Thyroid gland (tissue), 4 donors: ENCODE measurements around the gene PTGS1. TPM values are rescaled to one million over a fixed set of nuclear protein-coding genes. Genes with fewer than 3 reads are reported as not detected.

ENCODE experiments used
- DNase-seq, 2 donors: peaks; one replicate each; pipeline ENCODE4 v3.0.0-alpha.2; 2019
- H3K27ac ChIP-seq, 3 donors: fragments of 200-600 bp; sonication (generic); 1 replicate in 2 of 3; 2 replicates in 1 of 3; pipeline ENCODE4 v1.5.1; 2016 to 2019; ENCODE audit warnings: mild to moderate bottlenecking in 1 of 3, moderate library complexity in 1 of 3
- H3K27me3 ChIP-seq: fragments of 200-600 bp; sonication (generic); one replicate; pipeline ENCODE4 v1.5.1; 2019
- H3K36me3 ChIP-seq, 2 donors: fragments of 200-600 bp; sonication (generic); one replicate each; pipeline ENCODE4 v1.5.1; 2016 to 2019
- H3K4me1 ChIP-seq, 2 donors: fragments of 200-600 bp; sonication (generic); one replicate each; pipeline ENCODE4 v1.5.1; 2017 to 2019
- H3K4me3 ChIP-seq, 3 donors: fragments of 200-600 bp; sonication (generic); replicated peaks in 1 of 3; 1 replicate in 2 of 3; 2 replicates in 1 of 3; pipeline ENCODE4 v1.5.1; 2016; ENCODE audit warnings: mild to moderate bottlenecking in 1 of 3
- H3K9me3 ChIP-seq: fragments of 200-600 bp; sonication (generic); one replicate; pipeline ENCODE4 v1.5.1; 2017
- POLR2A ChIP-seq, 2 donors: fragments of 450-650 bp; IDR thresholded peaks; one replicate each; pipeline ENCODE4 v1.6.1; 2017; ENCODE audit warnings: antibody characterized with exemption in 2 of 2, mild to moderate bottlenecking in 2 of 2, moderate library complexity in 1 of 2
- WGBS, 2 donors: methylation state at CpG; one replicate each; pipeline ENCODE4 v1.1.5; 2017; 5-methylcytosine and 5-hydroxymethylcytosine counted together
- intact Hi-C: fragments of 100-400 bp; cut with DNase I; formaldehyde crosslinking; loops from one replicate; pipeline ENCODE4 v1.15.1; 2023
- total RNA-seq, 4 donors: library from RNA; depleted of rRNA; stranded (reverse); fragments of >200 nt; gene quantifications; one replicate each; pipeline ENCODE4 v1.2.3, GENCODE V29; 2016
- TF ChIP-seq, protein P1 (sequence below), 6 experiments: fragments of 200-600 bp in 3 of 6; fragments of 450-650 bp in 3 of 6; sonication (generic) in 3 of 6; IDR thresholded peaks; one replicate each; pipeline ENCODE4 v1.5.1; 2016 to 2019; ENCODE audit warnings: antibody characterized with exemption in 6 of 6, mild to moderate bottlenecking in 2 of 6, inconsistent platforms in 1 of 6, moderate library complexity in 1 of 6

The PTGS1 gene
- total RNA-seq, 4 donors from 2014 or later: 2.3 to 4.0 (median 3.5) TPM

DNA sequence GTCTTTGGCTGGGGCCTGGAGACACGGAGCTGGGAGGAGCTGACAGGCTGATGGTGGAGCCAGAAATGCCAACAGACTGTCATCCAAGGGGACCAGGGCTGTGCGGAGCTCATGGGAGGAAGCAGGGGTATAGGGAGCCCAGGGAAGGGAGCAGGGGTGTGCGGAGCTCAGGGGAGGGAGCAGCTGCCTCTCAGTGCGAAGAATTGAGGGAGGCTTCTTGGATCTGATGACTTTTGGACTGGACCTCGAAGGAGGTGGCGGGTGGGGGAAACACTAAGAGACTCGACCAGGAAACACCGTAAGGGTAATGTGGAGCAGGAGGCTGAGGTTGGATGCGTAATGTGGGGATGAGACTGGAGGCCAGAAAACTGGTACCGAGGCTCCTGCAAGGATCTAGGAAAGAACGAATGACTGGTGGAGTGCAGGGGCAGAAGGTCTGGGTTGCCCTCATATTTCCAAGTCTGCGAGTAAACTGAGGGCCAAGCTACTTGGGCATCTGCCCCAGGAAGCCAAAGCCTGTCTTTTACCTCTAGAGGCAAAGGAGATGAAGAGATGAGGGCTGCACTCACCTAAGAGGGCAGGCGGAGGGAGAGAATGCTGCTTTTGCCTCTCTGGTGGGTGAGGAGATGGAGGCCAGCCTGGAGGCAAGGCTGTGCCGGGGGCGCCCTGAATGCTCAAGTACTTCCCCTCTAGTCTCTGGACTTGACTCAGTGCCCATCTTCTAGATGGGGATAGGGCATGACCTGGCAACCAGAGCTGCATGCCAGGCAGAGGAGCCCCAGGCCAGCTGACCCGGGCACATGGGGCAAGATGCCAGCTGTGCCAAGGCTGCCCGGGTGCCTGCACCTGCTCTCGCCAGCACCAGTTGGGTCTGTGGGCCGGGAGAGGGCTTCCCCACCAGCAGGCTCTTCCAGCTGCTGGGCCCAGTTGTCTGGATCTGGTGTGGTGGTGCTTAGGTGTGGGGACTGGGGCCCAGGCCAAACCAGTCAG, 2.3 kb downstream of the PTGS1 start:
- Histone ChIP-seq H3K9me3 (no peaks in the 10 kb centered on the region), H3K36me3 (no peaks in the 10 kb centered on the region), H3K4me3 (no peak overlapping the region), H3K4me1 (peaks cover 6 to 21% of the 10 kb centered on the region in 2 donors), H3K27me3 (no peaks in the 10 kb centered on the region), H3K27ac (no peak overlapping the region)
- no peak for DNase-seq
- intact Hi-C loops: no loop called here
- TF ChIP-seq, protein P1, sequence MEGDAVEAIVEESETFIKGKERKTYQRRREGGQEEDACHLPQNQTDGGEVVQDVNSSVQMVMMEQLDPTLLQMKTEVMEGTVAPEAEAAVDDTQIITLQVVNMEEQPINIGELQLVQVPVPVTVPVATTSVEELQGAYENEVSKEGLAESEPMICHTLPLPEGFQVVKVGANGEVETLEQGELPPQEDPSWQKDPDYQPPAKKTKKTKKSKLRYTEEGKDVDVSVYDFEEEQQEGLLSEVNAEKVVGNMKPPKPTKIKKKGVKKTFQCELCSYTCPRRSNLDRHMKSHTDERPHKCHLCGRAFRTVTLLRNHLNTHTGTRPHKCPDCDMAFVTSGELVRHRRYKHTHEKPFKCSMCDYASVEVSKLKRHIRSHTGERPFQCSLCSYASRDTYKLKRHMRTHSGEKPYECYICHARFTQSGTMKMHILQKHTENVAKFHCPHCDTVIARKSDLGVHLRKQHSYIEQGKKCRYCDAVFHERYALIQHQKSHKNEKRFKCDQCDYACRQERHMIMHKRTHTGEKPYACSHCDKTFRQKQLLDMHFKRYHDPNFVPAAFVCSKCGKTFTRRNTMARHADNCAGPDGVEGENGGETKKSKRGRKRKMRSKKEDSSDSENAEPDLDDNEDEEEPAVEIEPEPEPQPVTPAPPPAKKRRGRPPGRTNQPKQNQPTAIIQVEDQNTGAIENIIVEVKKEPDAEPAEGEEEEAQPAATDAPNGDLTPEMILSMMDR (IDR thresholded peaks at IDR 0.05): no peak
- TF ChIP-seq POLR2A (IDR thresholded peaks at IDR 0.05): no peak
- WGBS, 2 donors: 79 to 83% methylated on average over 15 to 17 of the region's 19 CpGs

DNA sequence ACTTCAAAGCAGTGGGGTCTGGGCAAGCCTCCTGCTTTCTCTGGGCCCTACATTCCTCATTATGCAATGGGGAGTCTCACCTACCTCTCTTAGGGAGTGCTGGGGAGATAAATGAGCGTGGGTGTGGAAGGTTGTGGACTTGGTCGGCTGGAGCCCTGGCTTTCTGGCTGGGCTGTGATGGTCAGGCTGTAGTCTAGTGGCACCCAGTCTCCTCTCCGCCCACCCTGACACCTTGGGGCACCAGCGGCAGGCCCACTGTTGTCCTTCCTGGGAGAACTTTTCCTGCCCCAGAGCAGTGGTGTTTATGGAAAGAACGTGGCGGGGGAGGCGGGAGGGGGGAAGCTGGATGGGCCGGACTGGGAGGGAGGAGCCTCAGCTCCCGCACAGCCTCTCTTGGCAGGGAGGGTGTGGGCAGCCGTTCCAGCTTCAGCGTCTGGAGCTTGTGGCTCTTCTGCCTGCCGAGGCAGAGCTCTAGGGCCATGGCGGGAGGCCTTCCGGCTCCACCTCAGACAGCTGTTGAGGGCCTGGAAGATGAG, 4.1 kb downstream of the PTGS1 start:
- H3K4me3 ChIP-seq: no peak overlapping the region
- H3K36me3 ChIP-seq: no peaks in the 10 kb centered on the region
- no peak overlapping the region for H3K27ac ChIP-seq
- H3K27me3 ChIP-seq: no peaks in the 10 kb centered on the region
- DNase-seq: peak; percentile 40 to 48
- TF ChIP-seq, protein P1 (IDR thresholded peaks at IDR 0.05): no peak
- no peak for TF ChIP-seq POLR2A (IDR thresholded peaks at IDR 0.05)
- WGBS, 2 donors: 25 to 30% methylated on average over 2 to 12 of the region's 14 CpGs
- intact Hi-C loops: no loop called here
- no peaks in the 10 kb centered on the region for H3K9me3 ChIP-seq
- H3K4me1 ChIP-seq: peaks cover 6 to 21% of the 10 kb centered on the region in 2 donors

DNA sequence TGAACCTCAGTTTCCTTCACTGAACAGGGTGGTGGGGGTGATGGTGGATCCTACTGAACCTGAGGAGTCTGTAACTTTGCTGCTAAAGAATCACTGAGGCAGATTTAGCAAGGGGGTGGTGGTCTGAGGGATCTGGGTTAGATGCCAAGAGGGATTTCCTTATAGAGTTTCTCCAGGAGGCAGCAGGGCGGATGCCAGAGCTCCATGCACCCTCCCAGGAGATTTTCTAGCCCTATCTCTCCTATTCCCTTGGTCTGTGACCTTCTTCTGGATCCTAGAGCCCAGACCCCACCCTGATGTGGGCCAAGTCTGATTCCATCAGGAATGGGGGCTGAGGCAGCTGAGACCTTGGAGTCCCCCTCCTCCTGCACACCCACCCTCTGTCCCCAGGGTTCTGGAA, 6.0 kb downstream of the PTGS1 start:
- no peak for DNase-seq
- H3K9me3 ChIP-seq: no peaks in the 10 kb centered on the region
- WGBS, 2 donors: 83 to 100% methylated on average over 1 of the region's 1 CpG
- no peak for TF ChIP-seq POLR2A (IDR thresholded peaks at IDR 0.05)
- TF ChIP-seq, protein P1 (IDR thresholded peaks at IDR 0.05): no peak
- no peak overlapping the region for H3K27ac ChIP-seq
- no peaks in the 10 kb centered on the region for H3K36me3 ChIP-seq
- peaks cover 0 to 16% of the 10 kb centered on the region in 2 donors for H3K4me1 ChIP-seq
- no peak overlapping the region for H3K4me3 ChIP-seq
- H3K27me3 ChIP-seq: no peaks in the 10 kb centered on the region
- intact Hi-C loops: no loop called here

DNA sequence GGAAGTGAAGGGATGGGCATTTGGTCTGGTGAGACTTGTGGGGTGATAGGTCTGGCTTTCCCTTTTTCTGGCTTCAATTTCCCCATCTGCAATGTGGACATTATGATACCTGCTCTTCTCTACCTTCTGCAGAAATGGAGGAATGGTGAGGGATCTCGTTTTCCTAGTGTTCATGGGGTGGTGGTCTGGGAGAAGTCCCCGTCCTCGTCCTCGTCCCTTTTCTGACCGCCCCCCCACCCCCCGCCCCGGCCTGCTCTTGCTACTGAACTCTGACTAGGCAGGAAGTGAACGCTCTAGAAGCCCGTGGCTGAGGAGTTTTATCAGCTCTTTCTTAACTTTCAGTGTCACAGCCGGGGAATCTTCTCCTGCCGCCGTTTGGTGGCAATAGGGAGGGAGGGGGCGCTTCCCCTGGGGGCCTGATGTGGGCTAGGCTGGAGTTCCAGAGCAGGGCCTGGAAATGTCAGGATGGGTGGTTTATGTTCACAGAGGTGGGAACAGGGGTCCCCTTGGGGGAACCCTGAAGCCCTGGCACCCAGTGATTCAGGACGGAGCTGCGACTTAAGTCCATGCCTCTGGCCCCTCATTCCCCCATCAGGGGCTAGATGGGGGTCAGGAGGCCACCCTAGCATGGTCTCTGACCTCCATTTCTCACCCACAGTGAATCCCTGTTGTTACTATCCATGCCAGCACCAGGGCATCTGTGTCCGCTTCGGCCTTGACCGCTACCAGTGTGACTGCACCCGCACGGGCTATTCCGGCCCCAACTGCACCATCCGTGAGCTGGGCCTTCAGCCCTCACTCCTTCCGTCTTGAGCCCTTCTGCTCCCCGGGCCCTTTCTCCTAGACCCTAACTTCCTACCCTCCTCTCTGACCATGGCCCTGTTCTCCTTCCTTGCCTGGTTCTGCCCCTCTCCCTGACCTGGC, 6.7 kb downstream of the PTGS1 start:
- Histone ChIP-seq H3K4me3 (no peak overlapping the region), H3K27ac (no peak overlapping the region), H3K36me3 (no peaks in the 10 kb centered on the region), H3K4me1 (peaks cover 0 to 16% of the 10 kb centered on the region in 2 donors), H3K27me3 (no peaks in the 10 kb centered on the region), H3K9me3 (no peaks in the 10 kb centered on the region)
- no peak for DNase-seq
- intact Hi-C loops: no loop called here
- TF ChIP-seq, protein P1 (IDR thresholded peaks at IDR 0.05): no peak
- no peak for TF ChIP-seq POLR2A (IDR thresholded peaks at IDR 0.05)
- 70 to 76% methylated on average over 23 to 24 of the region's 24 CpGs for WGBS, 2 donors
